ENCODE results near the gene SH3BP4.

Gene SH3BP4

GRCh38 chr2:235024931-235025773, 73.3 kb downstream of the SH3BP4 start:
- DNase-seq: no peak

GRCh38 chr2:235025800-235026536, 74.2 kb downstream of the SH3BP4 start:
- no peak for DNase-seq

- DNase-seq: no peak
Measured at GRCh38 chr2:235026649-235027557, 75.1 kb downstream of the SH3BP4 start.

GRCh38 chr2:235027558-235028214, 75.9 kb downstream of the SH3BP4 start:
- DNase-seq: no peak

GRCh38 chr2:235028646-235029045, 76.8 kb downstream of the SH3BP4 start:
- DNase-seq: no peak

- no peak for DNase-seq
Measured at GRCh38 chr2:235029054-235029453, 77.2 kb downstream of the SH3BP4 start.

- DNase-seq: no peak
Measured at GRCh38 chr2:235030126-235030525, 78.3 kb downstream of the SH3BP4 start.

- DNase-seq: no peak
Measured at GRCh38 chr2:235030936-235031335, 79.1 kb downstream of the SH3BP4 start.

GRCh38 chr2:235031686-235032373, 80.0 kb downstream of the SH3BP4 start:
- no peak for DNase-seq

GRCh38 chr2:235032466-235032865, 80.6 kb downstream of the SH3BP4 start:
- no peak for DNase-seq

- no peak for DNase-seq
Measured at GRCh38 chr2:235032949-235033348, 81.1 kb downstream of the SH3BP4 start.

GRCh38 chr2:235034265-235035118, 82.7 kb downstream of the SH3BP4 start:
- no peak for DNase-seq

- DNase-seq: no peak
Measured at GRCh38 chr2:235037604-235038166, 85.9 kb downstream of the SH3BP4 start.

- no peak for DNase-seq
Measured at GRCh38 chr2:235041221-235041917, 89.6 kb downstream of the SH3BP4 start.

GRCh38 chr2:235041918-235042575, 90.2 kb downstream of the SH3BP4 start:
- no peak for DNase-seq

- DNase-seq: no peak
Measured at GRCh38 chr2:235042576-235043515, 91.0 kb downstream of the SH3BP4 start.

- DNase-seq: no peak
Measured at GRCh38 chr2:235043762-235044500, 92.1 kb downstream of the SH3BP4 start.
